Endometrial microvascular endothelial cells (primary cell): ENCODE measurements around the gene CAMK2G. TPM values are rescaled to one million over a fixed set of nuclear protein-coding genes. Genes with fewer than 3 reads are reported as not detected.
"Not testable (repeated sequence)": the region's sequence is repeated elsewhere in the genome, so short reads cannot be mapped to it uniquely, and the experiment has no call there.

Experiments used
- in situ Hi-C: cut with HindIII; loops from 2 replicates; pipeline ENCODE4 v1.10.0; 2017; ENCODE audit warnings: low sequenced_read_pairs, low pct_unique_long_range_greater_than_20kb; ENCODE audit errors: inconsistent ontology term
- total RNA-seq: library from RNA; depleted of rRNA; stranded (reverse); fragments of >200 nt; gene quantifications from one replicate; pipeline ENCODE4 v1.2.3, GENCODE V29; 2015; ENCODE audit errors: inconsistent ontology term

Gene CAMK2G
- total RNA-seq, 1 donor from 2014 or later: 21.5 TPM

DNA sequence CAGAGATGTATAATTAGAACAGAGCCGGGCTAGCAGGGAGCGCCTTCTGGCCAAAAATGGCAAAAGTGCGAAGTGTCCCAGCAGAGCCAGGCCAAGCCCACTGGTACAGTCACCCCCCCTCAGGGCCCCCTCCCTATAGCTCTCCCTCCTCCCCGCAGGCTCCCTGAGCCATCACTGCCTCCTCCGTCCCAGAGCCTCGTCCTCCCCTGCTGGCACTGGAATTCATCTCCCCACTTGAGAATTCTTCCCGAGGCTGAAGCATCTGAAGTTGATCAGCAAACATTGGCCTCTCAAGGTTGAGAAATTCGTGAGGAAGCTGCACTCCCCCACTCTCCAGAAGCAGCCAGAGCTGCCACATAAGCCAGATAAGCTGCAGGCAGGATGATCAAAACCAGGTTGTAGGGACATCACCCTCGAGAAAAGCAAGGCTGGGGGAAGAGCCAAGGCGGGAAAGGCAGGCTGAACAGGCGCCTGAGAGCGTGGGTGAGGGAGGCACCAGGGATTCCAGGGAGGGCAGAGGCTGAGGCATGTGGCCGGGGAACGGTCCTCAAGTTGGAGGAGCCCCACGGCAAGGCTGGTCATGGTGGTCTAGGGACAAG is 23.4 kb downstream of the CAMK2G start:
- in situ Hi-C loops: no loop called here

GRCh38 chr10:73850211-73850610 is 24.1 kb downstream of the CAMK2G start:
- in situ Hi-C loops: no loop called here

DNA sequence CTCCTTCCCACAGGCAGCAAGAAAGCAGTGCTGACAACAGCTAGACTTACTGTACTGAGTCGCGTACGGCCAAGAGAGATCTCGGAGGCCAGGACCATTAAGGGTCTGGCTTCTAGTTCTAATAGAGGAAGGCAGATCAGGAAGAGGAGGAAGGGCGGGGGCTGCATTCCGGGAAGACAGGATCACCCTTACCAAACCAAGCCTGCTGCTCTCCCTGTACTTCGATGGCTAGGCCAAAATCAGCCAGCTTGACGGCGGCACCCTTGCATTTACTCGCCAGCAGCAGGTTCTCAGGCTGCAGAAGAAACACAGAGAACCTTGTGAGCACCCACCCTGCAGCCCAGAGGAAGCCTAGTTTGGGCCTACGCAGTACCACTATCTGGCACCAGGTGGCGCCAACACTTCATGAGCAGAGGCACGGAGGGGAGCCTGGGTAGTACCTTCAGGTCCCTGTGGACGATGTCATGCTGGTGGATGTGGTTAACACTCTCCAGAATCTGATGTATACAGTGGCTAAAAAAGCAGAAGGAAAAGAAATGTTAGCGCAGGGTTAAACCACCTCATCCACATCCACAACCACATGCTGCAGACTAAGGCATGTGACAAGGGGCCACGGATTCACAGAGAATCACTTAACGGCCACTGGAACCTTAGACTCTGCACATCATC is 25.4 kb downstream of the CAMK2G start:
- in situ Hi-C loops: no loop called here

DNA sequence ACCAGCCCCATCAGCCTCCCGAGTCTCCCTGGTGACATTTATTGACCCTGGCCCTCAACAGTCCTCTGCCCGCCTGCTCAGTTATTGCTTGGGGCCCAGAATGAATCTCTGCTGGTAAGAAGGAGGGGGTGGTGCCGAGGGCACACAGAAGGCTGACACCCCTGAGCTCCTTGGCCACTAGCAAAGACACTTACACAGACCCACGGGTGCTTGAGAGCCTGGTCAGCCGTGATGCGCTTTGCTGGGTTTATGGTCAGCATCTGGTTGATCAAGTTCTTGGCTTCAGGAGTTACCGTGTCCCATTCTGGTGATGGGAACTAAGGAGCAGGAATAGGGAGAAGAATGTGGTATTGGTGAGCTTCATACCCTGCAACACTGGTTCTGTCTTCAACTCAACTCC is 27.3 kb downstream of the CAMK2G start:
- in situ Hi-C loops: no loop called here

DNA sequence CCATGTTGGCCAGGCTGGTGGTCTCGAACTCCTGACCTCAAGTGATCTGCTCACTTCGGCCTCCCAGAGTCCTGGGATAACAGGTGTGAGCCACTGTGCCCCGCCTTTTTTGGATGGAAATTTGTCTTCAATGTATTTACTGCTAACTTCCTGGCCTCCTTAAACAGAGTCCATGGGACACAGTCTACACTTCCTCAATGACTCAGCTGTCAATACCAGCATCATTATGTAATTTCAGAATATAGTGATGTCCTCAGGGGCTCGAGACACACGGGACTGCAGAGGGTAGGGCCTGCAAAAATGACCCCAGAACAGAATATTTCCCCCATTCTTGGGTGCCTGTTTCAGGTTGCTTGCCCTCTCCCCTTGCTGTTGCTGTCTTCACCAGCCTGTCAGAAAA is 31.1 kb downstream of the CAMK2G start:
- in situ Hi-C loops: no loop called here

GRCh38 chr10:73842349-73842748 is 32.0 kb downstream of the CAMK2G start:
- in situ Hi-C loops: no loop called here

DNA sequence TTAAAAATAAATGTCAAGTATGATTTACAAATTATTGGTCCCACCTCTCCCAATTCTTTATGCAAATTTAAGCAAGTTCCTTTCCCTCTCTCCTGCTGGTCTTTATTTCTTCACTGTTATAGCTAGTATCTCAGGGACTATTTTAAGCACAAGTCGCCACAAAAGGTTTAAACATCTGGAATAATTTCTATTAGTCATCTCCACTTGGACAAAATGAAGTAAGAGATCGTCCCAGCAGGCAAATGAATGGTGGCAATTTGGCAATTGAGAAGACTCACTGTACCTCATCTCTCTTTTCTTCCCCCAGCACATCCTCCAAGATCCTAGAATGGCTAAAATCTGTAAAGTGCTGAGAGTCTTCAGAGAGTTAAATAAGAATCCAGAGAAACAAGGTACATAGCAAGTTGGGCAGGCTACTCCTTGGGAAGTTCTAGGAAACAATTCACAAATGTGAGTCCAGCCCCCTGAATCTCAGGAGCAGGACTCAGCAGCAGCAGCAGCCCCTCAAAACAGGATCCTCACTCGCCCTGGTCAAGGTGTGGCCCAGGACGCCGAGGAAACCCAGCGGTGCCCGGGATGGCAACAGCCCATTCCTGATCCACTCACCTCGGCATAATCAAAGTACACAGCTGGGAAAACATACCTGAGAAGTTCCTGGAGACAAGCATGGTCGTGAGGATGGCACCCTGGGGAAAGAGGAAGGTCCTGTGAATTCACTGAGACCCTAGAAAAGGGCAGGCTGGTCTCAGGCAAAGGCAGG is 32.6 kb downstream of the CAMK2G start:
- in situ Hi-C loops: no loop called here

DNA sequence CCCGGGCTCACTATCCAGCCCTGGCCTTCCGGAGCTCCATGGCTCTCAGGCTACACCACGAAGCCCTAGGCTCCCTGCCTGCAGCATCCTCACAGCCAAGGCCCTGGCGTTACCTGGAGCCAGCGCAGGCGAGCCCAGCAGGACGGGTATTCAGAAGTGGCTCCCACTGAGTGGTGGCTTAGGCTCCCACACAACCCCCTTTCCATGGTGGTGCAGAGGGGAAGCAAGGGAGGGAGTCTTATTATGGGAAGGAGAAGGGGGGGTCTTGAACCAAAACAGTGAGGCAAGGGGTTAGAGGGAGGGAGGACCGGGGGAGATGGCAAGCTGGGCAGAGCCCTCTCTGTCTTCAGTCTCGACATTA is 33.3 kb downstream of the CAMK2G start:
- in situ Hi-C loops: no loop called here

DNA sequence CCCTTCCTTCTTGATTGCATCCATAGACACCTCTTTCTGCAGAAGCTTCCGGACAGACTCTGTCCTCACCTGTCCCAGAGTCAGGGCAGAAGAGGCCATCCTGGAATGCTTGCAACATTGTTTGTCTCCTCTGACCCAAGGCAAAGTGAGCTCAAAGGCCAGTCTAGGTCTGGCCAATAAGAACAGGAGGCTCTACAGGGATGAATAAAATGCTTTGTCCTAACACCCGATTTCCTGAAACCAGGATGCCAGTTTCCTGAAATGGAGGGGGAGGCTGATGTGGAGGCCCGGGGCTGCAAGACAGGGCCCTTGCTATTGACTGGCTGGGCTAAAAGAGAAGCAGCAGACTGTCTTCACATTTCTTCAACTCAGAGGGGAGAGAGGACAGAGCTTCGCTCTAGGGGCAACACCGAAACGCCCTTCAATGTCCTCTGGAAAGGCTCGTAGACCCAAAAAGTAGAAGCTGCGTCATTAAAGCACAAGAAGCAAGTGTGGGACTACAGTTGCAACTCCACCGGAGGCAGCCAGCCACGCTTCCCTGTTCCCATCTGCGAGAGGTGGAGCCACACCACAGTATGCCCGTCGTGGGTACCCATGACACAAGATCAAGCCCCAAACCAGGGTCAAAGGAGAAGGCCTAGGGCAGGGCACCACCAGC is 33.8 kb downstream of the CAMK2G start:
- in situ Hi-C loops: no loop called here

DNA sequence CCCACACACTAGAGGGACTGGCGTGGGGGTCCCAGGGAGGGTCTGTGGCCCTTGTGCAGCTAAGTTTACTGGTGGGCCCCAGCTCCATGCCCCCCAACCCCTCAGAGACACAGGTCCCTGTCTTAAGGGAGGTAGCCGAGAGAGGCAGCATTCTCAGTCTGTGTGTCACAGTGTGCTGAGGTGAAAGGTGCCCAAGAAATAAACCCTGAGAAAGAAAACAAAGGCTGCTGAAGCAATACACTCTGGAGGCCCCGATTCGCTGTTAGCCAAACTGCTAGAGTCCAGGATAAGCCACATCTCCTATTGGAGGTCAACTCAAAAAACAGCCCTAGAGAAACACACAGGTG is 34.3 kb downstream of the CAMK2G start:
- in situ Hi-C loops: no loop called here

DNA sequence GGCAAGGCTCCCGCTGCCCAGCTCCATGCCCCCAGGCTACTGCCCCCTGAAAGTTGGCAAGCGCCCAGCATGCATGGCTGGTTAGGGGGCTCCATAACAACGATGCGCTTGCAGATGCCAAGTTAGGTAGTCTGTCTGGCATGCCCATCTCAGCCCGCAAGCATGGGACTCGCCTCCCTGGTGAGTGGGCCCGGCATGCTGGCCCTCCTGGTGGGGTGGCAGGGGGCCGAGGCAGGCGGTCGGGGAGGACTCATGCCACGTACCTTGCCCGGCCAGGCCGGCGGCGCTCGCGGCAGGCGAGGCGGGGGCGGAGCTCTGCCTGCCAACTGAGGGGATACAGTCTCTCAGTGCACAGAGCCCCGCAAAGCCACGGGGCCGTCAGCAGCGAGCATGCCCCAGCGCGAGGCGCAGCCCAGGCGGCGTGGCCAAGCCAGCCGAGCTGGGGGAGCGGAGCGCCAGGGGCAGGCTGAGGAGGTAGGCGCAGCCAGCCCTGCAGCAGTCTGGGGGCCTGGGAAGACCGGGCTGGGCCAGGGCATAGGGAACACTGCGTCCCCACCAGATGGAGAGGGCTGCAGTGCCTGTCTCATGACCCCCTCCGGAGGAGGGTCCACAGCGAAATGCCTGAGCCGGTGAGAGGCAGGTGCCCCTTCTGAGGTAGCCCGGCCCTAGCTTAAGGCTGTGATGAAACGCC is 34.9 kb downstream of the CAMK2G start:
- in situ Hi-C loops: no loop called here

DNA sequence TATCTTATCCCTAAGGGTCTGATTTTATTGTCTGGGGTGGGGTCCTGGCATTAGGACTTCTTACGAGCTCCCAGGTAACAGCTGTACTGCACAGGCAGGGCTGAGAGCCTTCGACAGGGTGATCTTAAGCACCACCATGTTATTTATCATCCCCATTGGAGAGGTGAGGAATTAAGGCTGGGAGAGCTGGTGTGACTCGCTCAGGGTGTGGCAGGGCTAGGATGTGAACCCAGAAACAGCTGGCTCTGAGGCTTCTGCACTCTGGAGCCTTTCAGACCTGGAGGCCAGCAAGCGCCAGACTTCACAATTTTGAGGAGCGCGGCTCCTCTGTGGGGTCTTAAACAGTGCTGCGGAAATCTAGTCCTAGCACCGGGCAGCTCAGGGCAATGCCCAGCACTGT is 35.5 kb downstream of the CAMK2G start:
- in situ Hi-C loops: no loop called here

GRCh38 chr10:73838008-73838567 is 36.3 kb downstream of the CAMK2G start:
- in situ Hi-C loops: no loop called here

DNA sequence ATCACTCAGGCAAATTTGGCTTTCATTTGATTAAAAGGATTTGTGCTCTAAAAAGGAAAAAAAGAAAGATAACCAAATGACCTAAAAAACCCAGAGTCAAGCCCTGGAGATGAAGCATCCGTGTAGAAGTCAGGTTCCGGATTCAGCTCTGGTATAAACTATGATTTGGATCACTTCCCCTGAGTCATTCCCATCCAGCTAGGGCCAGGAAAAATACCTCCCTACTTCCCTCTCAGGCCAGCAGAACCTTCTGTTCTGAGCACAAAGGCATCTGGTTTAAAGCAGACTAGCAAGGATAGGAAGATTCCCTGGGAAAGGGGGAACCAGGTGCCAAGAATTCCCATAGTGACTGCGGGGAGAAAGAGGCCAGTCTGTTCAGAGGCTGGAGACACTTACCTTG is 37.3 kb downstream of the CAMK2G start:
- in situ Hi-C loops: no loop called here

GRCh38 chr10:73836427-73836980 is 37.9 kb downstream of the CAMK2G start:
- in situ Hi-C loops: no loop called here

DNA sequence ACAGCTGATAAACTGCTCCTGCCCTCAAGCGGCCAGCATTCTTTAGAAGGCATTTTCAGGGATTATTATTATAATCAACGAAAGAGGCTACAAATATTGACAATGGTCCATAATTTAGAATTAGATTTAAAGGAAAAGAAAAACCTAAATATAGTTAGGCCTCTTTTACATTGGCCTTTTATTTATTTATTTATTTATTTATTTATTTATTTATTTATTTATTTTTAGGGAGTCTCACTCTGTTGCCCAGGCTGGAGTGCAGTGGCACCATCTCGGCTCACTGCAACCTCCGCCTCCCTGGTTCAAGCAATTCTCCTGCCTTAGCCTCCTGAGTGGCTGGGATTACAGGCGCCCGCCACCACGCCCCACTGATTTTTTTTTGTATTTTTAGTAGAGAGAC is 45.3 kb downstream of the CAMK2G start:
- in situ Hi-C loops: not testable (repeated sequence)

- in situ Hi-C loops: no loop called here
These were observed 46.2 kb downstream of the CAMK2G start for GRCh38 chr10:73828161-73828560.

DNA sequence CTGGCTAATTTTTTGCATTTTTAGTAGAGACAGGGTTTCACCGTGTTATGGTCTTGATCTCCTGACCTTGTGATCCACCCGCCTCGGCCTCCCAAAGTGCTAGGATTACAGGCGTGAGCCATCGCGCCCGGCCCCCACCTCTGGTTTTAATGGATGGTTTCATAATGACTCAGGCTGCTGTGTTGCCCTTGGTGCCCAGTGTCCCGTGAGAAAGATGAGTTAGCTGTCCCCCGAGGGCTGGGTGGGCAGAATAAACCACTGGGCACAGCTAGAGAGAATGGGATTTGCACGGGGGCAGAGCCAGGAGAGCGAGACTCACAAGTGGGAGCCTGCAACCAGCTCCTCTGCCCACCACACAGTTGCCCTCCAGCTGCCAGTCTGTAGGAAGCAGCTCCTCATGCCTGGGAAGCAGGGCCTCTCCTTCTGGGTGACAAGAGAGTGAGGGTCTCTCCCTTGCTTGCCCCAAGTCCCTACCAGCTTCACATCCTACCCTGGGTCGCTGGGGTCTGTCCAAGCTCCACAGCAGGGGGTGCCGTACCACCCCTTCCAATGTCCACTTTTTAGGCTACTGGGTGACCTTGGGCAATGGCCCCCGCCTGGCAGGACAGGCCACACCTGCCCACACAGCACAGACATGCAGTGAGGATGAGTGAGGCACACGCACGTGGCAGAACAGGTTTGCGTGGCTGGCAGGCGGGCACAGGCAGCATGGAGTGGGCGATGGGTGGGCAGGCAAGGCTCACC is 46.8 kb downstream of the CAMK2G start:
- in situ Hi-C loops: no loop called here
